Natural killer cell (primary cell): Measurements from ENCODE around the gene SORCS2. TPM values are rescaled to one million over a fixed set of nuclear protein-coding genes. Genes with fewer than 3 reads are reported as not detected.

Experiments used
- ATAC-seq, 3 donors: fragments of 150-1000 bp in 2 of 3; fragments of 200-7000 bp in 1 of 3; cut with Tn5 transposase; 1 replicate in 1 of 3; 2 replicates in 2 of 3; pipeline ENCODE4 v1.10.0; 2021; ENCODE audit warnings: mild to moderate bottlenecking in 2 of 3, moderate library complexity in 2 of 3
- DNase-seq, 2 donors: peaks; one replicate each; pipeline versions ENCODE4 v3.0.0 to v3.0.0-alpha.2; 2013 to 2021; ENCODE audit warnings: mixed read lengths in 1 of 2
- H3K27ac ChIP-seq: one replicate; pipeline ENCODE4 v1.5.1; 2013; ENCODE audit warnings: mild to moderate bottlenecking, low read length
- H3K27me3 ChIP-seq: one replicate; pipeline ENCODE4 v1.6.1; 2013; ENCODE audit warnings: low read length; ENCODE audit not compliant: control insufficient read depth, insufficient read depth
- H3K36me3 ChIP-seq: one replicate; pipeline ENCODE4 v1.6.1; 2013; ENCODE audit warnings: low read length; ENCODE audit not compliant: control insufficient read depth, insufficient read depth
- H3K4me1 ChIP-seq: one replicate; pipeline ENCODE4 v1.6.1; 2013; ENCODE audit warnings: low read length; ENCODE audit not compliant: control insufficient read depth, insufficient read depth
- H3K4me3 ChIP-seq: one replicate; pipeline ENCODE4 v1.5.1; 2013; ENCODE audit warnings: low read length
- H3K9me3 ChIP-seq: one replicate; pipeline ENCODE4 v1.6.1; 2013; ENCODE audit warnings: low read length; ENCODE audit not compliant: control insufficient read depth, insufficient read depth
- H3K27ac Mint-ChIP-seq, 2 donors: one replicate each; pipeline ENCODE4 v1.8.0; 2022; ENCODE audit warnings: mild to moderate bottlenecking in 2 of 2, mixed read lengths in 2 of 2, moderate library complexity in 1 of 2
- H3K27me3 Mint-ChIP-seq, 2 donors: one replicate each; pipeline ENCODE4 v1.8.0; 2022; ENCODE audit warnings: low read depth in 2 of 2, mixed read lengths in 2 of 2
- H3K36me3 Mint-ChIP-seq: one replicate; pipeline ENCODE4 v1.8.0; 2022; ENCODE audit warnings: mixed read lengths
- H3K4me1 Mint-ChIP-seq, 2 donors: one replicate each; pipeline ENCODE4 v1.8.0; 2022; ENCODE audit warnings: mixed read lengths in 2 of 2
- H3K4me3 Mint-ChIP-seq: one replicate; pipeline ENCODE4 v1.8.0; 2022; ENCODE audit warnings: mild to moderate bottlenecking, moderate library complexity, mixed read lengths
- H3K9me3 Mint-ChIP-seq, 2 donors: one replicate each; pipeline ENCODE4 v1.8.0; 2022; ENCODE audit warnings: mixed read lengths in 2 of 2
- WGBS: methylation state at CpG from one replicate; pipeline ENCODE4 v1.1.7; 2013; ENCODE audit warnings: missing lambda C conversion rate; ENCODE audit not compliant: insufficient coverage; 5-methylcytosine and 5-hydroxymethylcytosine counted together
- intact Hi-C: fragments of 100-400 bp; cut with micrococcal nuclease; formaldehyde crosslinking; loops from one replicate; pipeline ENCODE4 v1.14.2; 2022
- total RNA-seq, 4 donors: library from RNA; stranded (reverse); fragments of 120-200 nt in 1 of 4; gene quantifications; one replicate each; pipeline versions ENCODE4 v1.2.3 to v1.2.4, GENCODE V29; 2013 to 2022
- TF ChIP-seq, protein P1 (sequence below): fragments of 200-600 bp; IDR thresholded peaks from one replicate; pipeline ENCODE4 v1.8.0; 2022; ENCODE audit warnings: antibody characterized with exemption

Gene SORCS2
- total RNA-seq, 3 donors from 2014 or later (not counting 1 experiment from before 2014, with no cell fraction given), result 1.2 to 2.5 (median 1.4) TPM

DNA sequence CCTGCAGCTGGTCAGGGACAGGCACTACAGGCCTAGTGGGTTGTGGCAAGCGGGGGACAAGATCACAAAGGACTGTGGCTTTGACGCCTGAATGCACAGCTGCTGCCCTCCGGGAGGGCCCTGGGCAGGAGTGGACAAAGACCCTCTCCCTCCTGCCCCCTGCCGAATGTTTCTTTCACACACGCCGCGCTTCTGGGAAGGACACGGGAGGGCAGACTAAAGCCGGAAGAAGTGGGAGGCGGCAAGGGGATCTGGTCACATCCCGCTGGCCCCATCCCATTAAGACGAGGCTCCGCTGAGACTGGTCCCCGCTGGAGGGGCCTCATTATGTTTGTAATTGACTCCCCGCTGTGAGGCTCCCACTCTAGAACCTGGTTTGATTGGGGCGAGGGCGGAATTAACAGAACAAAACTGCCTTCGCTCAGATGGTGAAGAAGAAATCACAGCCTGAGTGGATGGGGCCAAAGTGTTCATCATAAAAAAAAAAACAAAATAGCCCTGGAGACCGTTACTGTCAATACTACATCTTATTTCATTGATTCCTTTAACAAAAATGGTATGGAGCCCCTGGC, 280.2 kb downstream of the SORCS2 start:
- intact Hi-C loops, result no loop called here
- H3K4me1 Mint-ChIP-seq, result peaks cover 0 to 25% of the 10 kb centered on the region in 2 donors
- 30% methylated on average over 19 of the region's 19 CpGs for WGBS
- Histone ChIP-seq H3K36me3 (no peaks in the 10 kb centered on the region), H3K27ac (no peak overlapping the region), H3K4me3 (no peak overlapping the region), H3K4me1 (no peaks in the 10 kb centered on the region), H3K9me3 (no peaks in the 10 kb centered on the region), H3K27me3 (no peaks in the 10 kb centered on the region)
- TF ChIP-seq, protein P1, sequence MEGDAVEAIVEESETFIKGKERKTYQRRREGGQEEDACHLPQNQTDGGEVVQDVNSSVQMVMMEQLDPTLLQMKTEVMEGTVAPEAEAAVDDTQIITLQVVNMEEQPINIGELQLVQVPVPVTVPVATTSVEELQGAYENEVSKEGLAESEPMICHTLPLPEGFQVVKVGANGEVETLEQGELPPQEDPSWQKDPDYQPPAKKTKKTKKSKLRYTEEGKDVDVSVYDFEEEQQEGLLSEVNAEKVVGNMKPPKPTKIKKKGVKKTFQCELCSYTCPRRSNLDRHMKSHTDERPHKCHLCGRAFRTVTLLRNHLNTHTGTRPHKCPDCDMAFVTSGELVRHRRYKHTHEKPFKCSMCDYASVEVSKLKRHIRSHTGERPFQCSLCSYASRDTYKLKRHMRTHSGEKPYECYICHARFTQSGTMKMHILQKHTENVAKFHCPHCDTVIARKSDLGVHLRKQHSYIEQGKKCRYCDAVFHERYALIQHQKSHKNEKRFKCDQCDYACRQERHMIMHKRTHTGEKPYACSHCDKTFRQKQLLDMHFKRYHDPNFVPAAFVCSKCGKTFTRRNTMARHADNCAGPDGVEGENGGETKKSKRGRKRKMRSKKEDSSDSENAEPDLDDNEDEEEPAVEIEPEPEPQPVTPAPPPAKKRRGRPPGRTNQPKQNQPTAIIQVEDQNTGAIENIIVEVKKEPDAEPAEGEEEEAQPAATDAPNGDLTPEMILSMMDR, result no peak
- H3K9me3 Mint-ChIP-seq, result no peaks in the 10 kb centered on the region
- H3K27ac Mint-ChIP-seq, result no peak overlapping the region
- ATAC-seq (no peak), DNase-seq (no peak)
- H3K36me3 Mint-ChIP-seq, result no peaks in the 10 kb centered on the region
- peaks cover 7 to 25% of the 10 kb centered on the region in 2 donors for H3K27me3 Mint-ChIP-seq
- H3K4me3 Mint-ChIP-seq, result no peak overlapping the region

DNA sequence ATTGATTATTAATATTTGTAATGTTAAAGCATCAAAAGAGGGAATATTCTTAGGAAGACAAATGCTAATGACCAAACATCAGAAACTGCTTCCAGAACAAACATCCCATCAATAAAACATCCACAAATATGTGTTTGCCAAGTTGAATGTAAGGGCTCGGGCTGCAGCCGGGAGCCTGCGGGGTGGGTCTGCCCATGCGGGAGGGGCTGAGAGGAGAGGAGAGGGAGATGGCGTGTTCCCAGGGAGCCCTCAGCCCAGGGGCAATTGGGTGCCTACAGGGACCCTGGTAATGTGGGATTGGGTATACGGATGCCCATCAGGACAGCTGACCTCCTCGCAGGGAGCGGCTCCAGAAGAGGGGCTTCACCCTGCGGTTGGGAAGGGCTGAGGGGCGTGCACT, 280.7 kb downstream of the SORCS2 start:
- no peaks in the 10 kb centered on the region for H3K27me3 ChIP-seq
- DNase-seq, result no peak
- WGBS, result 88% methylated on average over 10 of the region's 10 CpGs
- no peak for ATAC-seq
- Mint-ChIP-seq H3K4me3 (no peak overlapping the region), H3K9me3 (no peaks in the 10 kb centered on the region), H3K27me3 (peaks cover 7 to 22% of the 10 kb centered on the region in 2 donors), H3K4me1 (peaks cover 0 to 25% of the 10 kb centered on the region in 2 donors), H3K27ac (peak overlapping the region in 1 of 2 donors; percentile 23), H3K36me3 (no peaks in the 10 kb centered on the region)
- intact Hi-C loops, result no loop called here
- H3K27ac ChIP-seq, result no peak overlapping the region
- H3K4me3 ChIP-seq, result no peak overlapping the region
- TF ChIP-seq, protein P1, result no peak
- H3K9me3 ChIP-seq, result no peaks in the 10 kb centered on the region
- no peaks in the 10 kb centered on the region for H3K36me3 ChIP-seq
- H3K4me1 ChIP-seq, result no peaks in the 10 kb centered on the region

DNA sequence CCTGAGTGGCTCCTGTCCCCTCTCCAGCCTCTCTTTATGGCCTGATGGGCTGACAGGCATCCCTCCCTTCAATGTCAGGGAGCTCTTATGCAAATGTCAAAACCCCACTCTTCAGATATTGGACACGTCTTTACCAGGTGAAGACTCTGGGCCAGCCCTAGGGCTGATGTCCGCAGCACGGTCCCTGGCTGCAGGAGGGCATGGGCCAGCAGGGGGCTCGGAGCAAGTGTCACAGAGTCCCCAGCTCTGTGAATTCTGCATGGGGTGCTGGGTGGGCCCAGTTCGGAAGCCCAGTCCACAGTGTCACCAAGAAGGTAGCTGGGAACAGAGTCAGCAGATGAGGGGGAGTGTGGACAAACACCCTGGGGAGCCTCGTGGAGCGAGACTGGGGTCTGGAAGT, 282.0 kb downstream of the SORCS2 start:
- DNase-seq (no peak), ATAC-seq (no peak)
- H3K9me3 ChIP-seq, result no peaks in the 10 kb centered on the region
- H3K27ac Mint-ChIP-seq, result no peak overlapping the region
- H3K9me3 Mint-ChIP-seq, result no peaks in the 10 kb centered on the region
- peaks cover 7 to 17% of the 10 kb centered on the region in 2 donors for H3K27me3 Mint-ChIP-seq
- H3K4me1 ChIP-seq, result no peaks in the 10 kb centered on the region
- TF ChIP-seq, protein P1, result no peak
- no peaks in the 10 kb centered on the region for H3K36me3 Mint-ChIP-seq
- H3K4me3 Mint-ChIP-seq, result no peak overlapping the region
- intact Hi-C loops, result no loop called here
- no peaks in the 10 kb centered on the region for H3K36me3 ChIP-seq
- H3K4me3 ChIP-seq, result no peak overlapping the region
- H3K27ac ChIP-seq, result no peak overlapping the region
- no peaks in the 10 kb centered on the region for H3K27me3 ChIP-seq
- 79% methylated on average over 7 of the region's 7 CpGs for WGBS
- peaks cover 0 to 18% of the 10 kb centered on the region in 2 donors for H3K4me1 Mint-ChIP-seq

DNA sequence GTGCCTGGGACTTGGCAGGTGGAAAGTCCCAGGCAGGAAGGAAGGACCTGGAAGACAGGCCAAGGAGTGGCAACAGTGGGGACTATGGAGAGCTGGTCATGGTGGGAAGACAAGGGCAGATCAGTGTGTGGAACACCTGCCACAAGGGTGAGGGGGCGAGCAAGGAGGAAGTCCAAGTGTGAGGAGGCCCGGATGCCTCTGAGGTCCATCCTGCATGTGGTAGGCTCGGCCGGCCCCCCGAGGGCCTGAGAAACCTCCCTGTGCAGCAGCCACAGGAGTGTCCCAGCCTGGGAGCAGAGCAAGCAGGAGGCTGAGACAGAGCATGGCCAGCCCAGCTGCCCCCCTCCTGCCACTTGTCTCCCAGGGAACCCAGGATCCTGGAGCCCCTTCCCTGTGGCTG, 282.9 kb downstream of the SORCS2 start:
- Histone ChIP-seq H3K9me3 (no peaks in the 10 kb centered on the region), H3K27ac (no peak overlapping the region), H3K4me3 (no peak overlapping the region), H3K36me3 (no peaks in the 10 kb centered on the region), H3K27me3 (no peaks in the 10 kb centered on the region), H3K4me1 (no peaks in the 10 kb centered on the region)
- DNase-seq, result no peak
- H3K4me3 Mint-ChIP-seq, result no peak overlapping the region
- H3K27me3 Mint-ChIP-seq, result peaks cover 7 to 17% of the 10 kb centered on the region in 2 donors
- 79% methylated on average over 5 of the region's 5 CpGs for WGBS
- intact Hi-C loops, result no loop called here
- H3K9me3 Mint-ChIP-seq, result no peaks in the 10 kb centered on the region
- TF ChIP-seq, protein P1, result no peak
- H3K4me1 Mint-ChIP-seq, result peaks cover 0 to 15% of the 10 kb centered on the region in 2 donors
- no peak for ATAC-seq
- H3K36me3 Mint-ChIP-seq, result no peaks in the 10 kb centered on the region
- peak overlapping the region in 1 of 2 donors; percentile 55 for H3K27ac Mint-ChIP-seq
